Spleen (tissue), 11 donors: ENCODE measurements around the gene CPLX1. TPM values are rescaled to one million over a fixed set of nuclear protein-coding genes. Genes with fewer than 3 reads are reported as not detected.

Experiments
- DNase-seq: peaks from one replicate; pipeline ENCODE4 v3.0.0-alpha.2; 2020
- H3K27ac ChIP-seq, 8 donors: fragments of 200-600 bp; sonication (generic) in 7 of 8; 1 replicate in 4 of 8; 2 replicates in 4 of 8; pipeline versions ENCODE4 v1.5.0 to v1.8.0; 2016 to 2021; ENCODE audit warnings: inconsistent platforms in 4 of 8, mild to moderate bottlenecking in 4 of 8, moderate library complexity in 1 of 8
- H3K27me3 ChIP-seq, 7 donors: fragments of 200-600 bp; sonication (generic) in 6 of 7; replicated peaks in 1 of 7; 1 replicate in 4 of 7; 2 replicates in 3 of 7; pipeline versions ENCODE4 v1.5.0 to v1.8.0; 2016 to 2021; ENCODE audit warnings: inconsistent platforms in 3 of 7, mild to moderate bottlenecking in 1 of 7
- H3K36me3 ChIP-seq, 6 donors: fragments of 200-600 bp; sonication (generic) in 5 of 6; 1 replicate in 4 of 6; 2 replicates in 2 of 6; pipeline versions ENCODE4 v1.5.0 to v1.8.0; 2016 to 2021; ENCODE audit warnings: inconsistent platforms in 2 of 6
- H3K4me1 ChIP-seq, 6 donors: fragments of 200-600 bp; sonication (generic) in 5 of 6; 1 replicate in 3 of 6; 2 replicates in 3 of 6; pipeline versions ENCODE4 v1.5.0 to v1.8.0; 2016 to 2021; ENCODE audit warnings: inconsistent platforms in 3 of 6
- H3K4me3 ChIP-seq, 8 donors: fragments of 200-600 bp; sonication (generic) in 7 of 8; 1 replicate in 4 of 8; 2 replicates in 4 of 8; pipeline versions ENCODE4 v1.5.0 to v1.8.0; 2016 to 2021; ENCODE audit warnings: inconsistent platforms in 4 of 8, mild to moderate bottlenecking in 4 of 8, moderate library complexity in 2 of 8
- H3K9me3 ChIP-seq, 8 donors: fragments of 200-600 bp; sonication (generic) in 7 of 8; 1 replicate in 4 of 8; 2 replicates in 4 of 8; pipeline versions ENCODE4 v1.5.0 to v1.8.0; 2016 to 2021; ENCODE audit warnings: inconsistent platforms in 4 of 8
- POLR2A ChIP-seq, 3 donors: fragments of 450-650 bp; IDR thresholded peaks; one replicate each; pipeline ENCODE4 v1.5.1; 2017; ENCODE audit warnings: antibody characterized with exemption in 3 of 3, mild to moderate bottlenecking in 1 of 3
- POLR2AphosphoS5 ChIP-seq, 3 donors: sonication (generic); formaldehyde crosslinking; IDR thresholded peaks; one replicate each; pipeline ENCODE4 v1.5.1; 2017; ENCODE audit warnings: antibody characterized with exemption in 3 of 3
- WGBS, 5 donors: extraction: QIAGEN DNeasy Blood & Tissue Kit in 3 of 5; methylation state at CpG; one replicate each; pipeline versions ENCODE4 v1.1.5 to v1.1.7; 2013 to 2018; 5-methylcytosine and 5-hydroxymethylcytosine counted together
- intact Hi-C: fragments of 100-400 bp; cut with DNase I; formaldehyde crosslinking; loops from one replicate; pipeline ENCODE4 v1.15.0; 2023; ENCODE audit warnings: low total_unique reads
- polyA plus RNA-seq, 3 donors: library from polyadenylated mRNA; stranded (reverse); fragments of 200-250 nt; gene quantifications; one replicate each; pipeline ENCODE4 v1.2.1, GENCODE V29; 2013
- total RNA-seq, 7 donors: library from RNA; depleted of rRNA in 3 of 7; stranded (reverse); fragments of >200 nt in 3 of 7; fragmentation: NEBNext Ultra II Directional in 4 of 7; extraction: Animal tissue kit (Norgen Biotek cat#: 25700) in 4 of 7; gene quantifications; one replicate each; pipeline versions ENCODE4 v1.1.0 to v1.2.1, GENCODE V29; 2016 to 2021
- TF ChIP-seq, protein P1 (sequence below), 11 experiments: fragments of 200-600 bp in 7 of 11; fragments of 450-650 bp in 4 of 11; sonication (generic) in 4 of 11; IDR thresholded peaks in 8 of 11; conservative IDR thresholded peaks in 3 of 11; 1 replicate in 7 of 11; 2 replicates in 4 of 11; pipeline versions ENCODE4 v1.4.0 to v1.8.0; 2016 to 2021; ENCODE audit warnings: antibody characterized with exemption in 11 of 11, inconsistent platforms in 4 of 11, mild to moderate bottlenecking in 1 of 11
- donor health status: healthy with polysubstance abuse.
- donor health status: DM: no; HTN: no; CAD: no; lungs with moderate emphysema.
- donor health status: DM: no; HTN: no; CAD: no.
- donor health status: Bipolar disorder and iron deficiency.
- donor health status: healthy.
- donor health status: DM: no; HTN: no; CAD: no.
- donor health status: DM: yes; HTN: yes; CAD: no.

Gene CPLX1
- total and polyA plus RNA-seq, 10 donors, result 1.3 to 20.7 (median 11.5) TPM

DNA sequence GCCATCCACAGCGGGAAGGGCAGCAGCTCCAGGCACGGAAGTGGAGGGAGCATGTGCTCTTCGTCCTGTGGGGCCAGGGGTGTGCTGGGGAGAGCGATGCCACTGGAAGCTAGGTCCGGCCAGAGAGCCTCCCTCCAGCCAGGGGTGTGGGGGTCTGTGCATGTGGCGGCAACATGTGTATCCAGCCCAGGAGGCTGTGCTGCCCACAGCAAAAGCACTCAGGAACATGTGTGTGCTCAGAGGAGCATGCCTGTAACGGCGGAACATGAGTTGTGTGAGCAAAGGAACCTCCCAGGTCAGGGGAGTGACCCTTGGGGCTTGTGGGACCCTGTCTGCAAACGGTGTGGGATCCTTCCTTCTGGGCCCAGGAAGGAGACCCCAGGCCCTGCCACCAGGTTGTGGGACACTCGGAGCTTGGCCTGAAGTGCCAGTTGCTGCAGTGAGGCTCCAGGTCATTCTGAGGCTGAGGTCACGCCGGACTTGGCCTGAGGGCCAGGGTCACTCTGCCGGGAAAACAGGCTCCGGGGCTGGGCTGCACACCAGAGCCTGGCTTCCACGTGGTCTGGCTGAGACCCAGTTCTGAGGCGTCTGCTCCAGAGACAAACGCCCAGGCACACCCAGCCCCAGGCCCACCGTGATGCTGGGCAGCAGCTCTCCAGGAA, 37.2 kb downstream of the CPLX1 start:
- peak; percentile 76 for DNase-seq
- Histone ChIP-seq H3K27ac (peak overlapping the region in 4 of 8 donors; percentile 70 to 83 (median 80)), H3K9me3 (no peaks in the 10 kb centered on the region), H3K4me1 (peaks cover 5 to 82% (median 58%) of the 10 kb centered on the region in 6 donors), H3K4me3 (no peak overlapping the region), H3K27me3 (peaks cover 9 to 97% (median 56%) of the 10 kb centered on the region in 7 donors), H3K36me3 (no peaks in the 10 kb centered on the region)
- WGBS, 5 donors, result 57 to 83% (median 75%) methylated on average over 6 to 18 of the region's 18 CpGs
- TF ChIP-seq POLR2AphosphoS5 (IDR thresholded peaks at IDR 0.05), result peak in 1 of 3 donors; percentile 11
- no peak for TF ChIP-seq POLR2A (IDR thresholded peaks at IDR 0.05)
- TF ChIP-seq, protein P1, sequence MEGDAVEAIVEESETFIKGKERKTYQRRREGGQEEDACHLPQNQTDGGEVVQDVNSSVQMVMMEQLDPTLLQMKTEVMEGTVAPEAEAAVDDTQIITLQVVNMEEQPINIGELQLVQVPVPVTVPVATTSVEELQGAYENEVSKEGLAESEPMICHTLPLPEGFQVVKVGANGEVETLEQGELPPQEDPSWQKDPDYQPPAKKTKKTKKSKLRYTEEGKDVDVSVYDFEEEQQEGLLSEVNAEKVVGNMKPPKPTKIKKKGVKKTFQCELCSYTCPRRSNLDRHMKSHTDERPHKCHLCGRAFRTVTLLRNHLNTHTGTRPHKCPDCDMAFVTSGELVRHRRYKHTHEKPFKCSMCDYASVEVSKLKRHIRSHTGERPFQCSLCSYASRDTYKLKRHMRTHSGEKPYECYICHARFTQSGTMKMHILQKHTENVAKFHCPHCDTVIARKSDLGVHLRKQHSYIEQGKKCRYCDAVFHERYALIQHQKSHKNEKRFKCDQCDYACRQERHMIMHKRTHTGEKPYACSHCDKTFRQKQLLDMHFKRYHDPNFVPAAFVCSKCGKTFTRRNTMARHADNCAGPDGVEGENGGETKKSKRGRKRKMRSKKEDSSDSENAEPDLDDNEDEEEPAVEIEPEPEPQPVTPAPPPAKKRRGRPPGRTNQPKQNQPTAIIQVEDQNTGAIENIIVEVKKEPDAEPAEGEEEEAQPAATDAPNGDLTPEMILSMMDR (IDR thresholded peaks at IDR 0.05 in 8 of 11, conservative IDR thresholded peaks at IDR 0.05 in 3 of 11), result no peak
- intact Hi-C loops, result no loop called here

DNA sequence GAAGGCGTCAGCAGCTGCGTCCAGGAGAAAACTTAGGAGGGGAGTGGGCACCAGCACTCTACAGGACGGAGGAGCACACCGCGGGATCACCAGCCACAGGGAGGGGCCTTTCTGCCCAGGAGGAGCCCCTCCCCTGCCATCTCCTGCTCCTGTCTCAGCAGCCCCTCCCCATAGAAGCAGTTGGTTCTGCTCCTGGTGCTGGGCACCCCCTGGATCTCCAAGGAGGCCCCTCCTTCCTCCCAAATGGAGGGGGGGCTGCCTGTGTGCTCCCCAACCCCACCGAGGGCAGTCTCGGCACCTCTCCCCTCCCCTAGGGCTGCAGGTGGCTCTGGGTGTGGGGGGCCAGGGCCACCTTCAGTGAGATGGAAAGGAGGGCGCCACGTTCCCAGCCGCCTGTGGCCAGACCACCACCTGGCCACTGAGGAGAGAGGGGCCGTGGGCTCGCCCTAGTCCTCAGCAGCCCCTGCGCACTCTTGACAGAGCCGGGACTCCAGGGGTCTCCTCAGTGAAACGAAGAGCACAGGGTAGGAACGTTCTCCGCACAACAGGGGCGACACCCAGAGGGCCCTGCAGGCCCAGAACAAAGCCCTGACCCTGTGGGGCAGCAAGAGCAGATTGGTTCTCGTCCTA, 37.8 kb downstream of the CPLX1 start:
- WGBS, 5 donors, result 78 to 86% (median 79%) methylated on average over 10 to 19 of the region's 19 CpGs
- Histone ChIP-seq H3K27ac (peak overlapping the region in 7 of 8 donors; percentile 70 to 83 (median 79)), H3K4me1 (peaks cover 5 to 82% (median 59%) of the 10 kb centered on the region in 6 donors), H3K4me3 (no peak overlapping the region), H3K27me3 (peaks cover 9 to 91% (median 49%) of the 10 kb centered on the region in 7 donors), H3K36me3 (no peaks in the 10 kb centered on the region), H3K9me3 (no peaks in the 10 kb centered on the region)
- no peak for DNase-seq
- intact Hi-C loops, result no loop called here
- TF ChIP-seq, protein P1 (IDR thresholded peaks at IDR 0.05 in 8 of 11, conservative IDR thresholded peaks at IDR 0.05 in 3 of 11), result no peak
- no peak for TF ChIP-seq POLR2AphosphoS5 (IDR thresholded peaks at IDR 0.05)
- TF ChIP-seq POLR2A (IDR thresholded peaks at IDR 0.05), result no peak

DNA sequence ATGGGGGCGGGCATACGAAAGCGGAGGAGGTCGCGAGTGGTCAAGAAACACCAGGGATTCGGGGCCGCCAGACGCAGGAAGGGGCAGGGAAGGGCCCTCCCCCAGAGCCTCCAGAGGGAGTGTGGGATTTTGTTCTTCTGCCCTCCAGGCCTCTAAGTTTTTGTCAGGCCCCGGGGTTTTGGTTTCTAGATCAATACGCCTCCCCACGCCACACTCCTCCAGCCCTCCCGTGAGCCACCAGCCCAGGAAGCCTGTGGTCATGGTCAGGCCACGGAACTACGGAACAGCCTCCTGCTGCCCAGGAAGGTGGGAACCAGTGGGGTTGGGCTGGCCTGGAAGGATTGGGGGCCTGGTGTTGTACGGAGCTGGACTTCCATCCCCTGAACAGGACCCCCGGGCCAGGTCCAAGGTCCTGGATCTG, 38.4 kb downstream of the CPLX1 start:
- H3K36me3 ChIP-seq, result no peaks in the 10 kb centered on the region
- TF ChIP-seq, protein P1 (IDR thresholded peaks at IDR 0.05 in 8 of 11, conservative IDR thresholded peaks at IDR 0.05 in 3 of 11), result no peak
- TF ChIP-seq POLR2A (IDR thresholded peaks at IDR 0.05) (no peak), POLR2AphosphoS5 (IDR thresholded peaks at IDR 0.05) (peak; percentile 22 to 36 (median 34))
- peak overlapping the region in 1 of 8 donors; percentile 68 for H3K4me3 ChIP-seq
- H3K27me3 ChIP-seq, result peaks cover 9 to 85% (median 44%) of the 10 kb centered on the region in 7 donors
- H3K27ac ChIP-seq, result peak overlapping the region in 7 of 8 donors; percentile 70 to 83 (median 79)
- WGBS, 5 donors, result 40 to 63% (median 44%) methylated on average over 9 to 16 of the region's 16 CpGs
- H3K9me3 ChIP-seq, result no peaks in the 10 kb centered on the region
- H3K4me1 ChIP-seq, result peaks cover 5 to 82% (median 59%) of the 10 kb centered on the region in 6 donors
- intact Hi-C loops, result no loop called here
- peak; percentile 75 for DNase-seq

DNA sequence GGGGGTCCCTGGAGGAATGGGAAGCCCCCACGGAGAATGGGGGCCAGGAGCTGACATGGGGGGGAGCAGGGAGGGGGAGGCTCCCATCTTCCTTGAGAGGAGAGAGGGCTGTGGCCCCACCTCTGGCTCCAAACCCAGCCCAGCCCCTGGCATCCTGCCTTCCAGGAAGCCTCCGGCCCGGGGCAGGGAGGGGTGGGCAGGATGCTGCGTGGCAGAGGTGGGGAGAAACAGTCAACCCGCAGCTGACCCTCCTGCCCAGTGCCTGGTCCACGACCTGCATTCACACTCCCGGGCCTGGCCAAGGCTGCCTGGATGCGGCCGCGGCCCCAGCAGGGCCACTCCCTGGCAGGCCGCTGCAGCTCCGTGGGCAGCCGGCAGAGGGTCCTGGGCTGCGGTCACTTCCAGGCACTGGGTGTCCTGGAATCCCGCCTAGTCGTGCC, 39.0 kb downstream of the CPLX1 start:
- peak; percentile 85 for DNase-seq
- no peaks in the 10 kb centered on the region for H3K36me3 ChIP-seq

More for the DNA sequence above, 39.0 kb downstream of the CPLX1 start:
- TF ChIP-seq POLR2AphosphoS5 (IDR thresholded peaks at IDR 0.05) (peak; percentile 77 to 87 (median 85)), POLR2A (IDR thresholded peaks at IDR 0.05) (no peak)
- TF ChIP-seq, protein P1 (IDR thresholded peaks at IDR 0.05 in 8 of 11, conservative IDR thresholded peaks at IDR 0.05 in 3 of 11), result peak in 10 of 11 experiments; percentile 34 to 67 (median 58)
- WGBS, 5 donors, result 13 to 60% (median 24%) methylated on average over 1 to 16 of the region's 16 CpGs
- intact Hi-C loops, result no loop called here
- H3K9me3 ChIP-seq, result no peaks in the 10 kb centered on the region
- H3K4me1 ChIP-seq, result peaks cover 10 to 81% (median 58%) of the 10 kb centered on the region in 6 donors
- H3K4me3 ChIP-seq, result peak overlapping the region in 7 of 8 donors; percentile 33 to 68 (median 38)
- H3K27me3 ChIP-seq, result peaks cover 8 to 78% (median 38%) of the 10 kb centered on the region in 7 donors
- peak overlapping the region in 7 of 8 donors; percentile 70 to 83 (median 79) for H3K27ac ChIP-seq
